Pancreas (tissue), 10 donors: ENCODE data around the gene TGFB2. TPM values are rescaled to one million over a fixed set of nuclear protein-coding genes. Genes with fewer than 3 reads are reported as not detected.

Source experiments
- ATAC-seq, 4 donors: fragments of 200-7000 bp; cut with Tn5 transposase; one replicate each; pipeline versions ENCODE4 v1.8.0 to v1.9.1; 2020; ENCODE audit warnings: mild to moderate bottlenecking in 4 of 4, moderate library complexity in 4 of 4
- DNase-seq, 6 donors: peaks; one replicate each; pipeline ENCODE4 v3.0.0-alpha.2; 2020
- FAIRE-seq: peaks from 2 replicates; lab custom pipeline; 2012; peaks lifted over from hg19 to GRCh38; lab: Jason Lieb, UNC
- H3K27ac ChIP-seq, 4 donors: fragments of 200-600 bp; sonication (generic); 1 replicate in 3 of 4; 2 replicates in 1 of 4; pipeline versions ENCODE4 v1.5.0 to v1.8.0; 2020
- H3K27me3 ChIP-seq, 4 donors: fragments of 200-600 bp; one replicate each; pipeline ENCODE4 v1.8.0; 2021
- H3K36me3 ChIP-seq, 3 donors: fragments of 200-600 bp; sonication (generic) in 1 of 3; one replicate each; pipeline versions ENCODE4 v1.5.0 to v1.8.0; 2020 to 2021
- H3K4me1 ChIP-seq, 3 donors: fragments of 200-600 bp; one replicate each; pipeline ENCODE4 v1.8.0; 2021
- H3K4me3 ChIP-seq, 4 donors: fragments of 200-600 bp; sonication (generic) in 2 of 4; one replicate each; pipeline versions ENCODE4 v1.5.0 to v1.8.0; 2020 to 2021
- H3K9me3 ChIP-seq, 4 donors: fragments of 200-600 bp; one replicate each; pipeline ENCODE4 v1.8.0; 2021
- WGBS, 2 donors: extraction: QIAGEN DNeasy Blood & Tissue Kit; methylation state at CpG; one replicate each; pipeline ENCODE4 v1.1.7; 2013; 5-methylcytosine and 5-hydroxymethylcytosine counted together
- intact Hi-C, 3 donors: fragments of 100-400 bp; cut with DNase I; formaldehyde crosslinking; loops; one replicate each; pipeline versions ENCODE4 v1.11.1 to v1.14.2; 2022
- polyA plus RNA-seq, 2 donors: library from polyadenylated mRNA; stranded (reverse); fragments of 200-250 nt; gene quantifications; one replicate each; pipeline ENCODE4 v1.2.3, GENCODE V29; 2013
- total RNA-seq, 6 donors: library from RNA; stranded (reverse); fragmentation: NEBNext Ultra II Directional in 4 of 6; extraction: Animal tissue kit (Norgen Biotek cat#: 25700) in 4 of 6; gene quantifications; one replicate each; pipeline versions ENCODE4 v1.2.1 to v1.2.4, GENCODE V29; 2021 to 2023
- TF ChIP-seq, protein P1 (sequence below), 4 donors: fragments of 200-600 bp; sonication (generic) in 3 of 4; IDR thresholded peaks; one replicate each; pipeline versions ENCODE4 v1.5.0 to v1.8.0; 2021; ENCODE audit warnings: antibody characterized with exemption in 4 of 4
- donor health status: healthy with polysubstance abuse.
- donor health status: DM: no; HTN: no; CAD: no; lungs with moderate emphysema.
- donor health status: DM: no; HTN: no; CAD: no.
- donor health status: control.
- donor health status: control.
- donor health status: Bipolar disorder and iron deficiency.
- donor health status: DM: yes; HTN: yes; CAD: no.
- donor health status: DM: no; HTN: no; CAD: no.
- donor health status: DM: no; HTN: no; CAD: no.
- donor health status: DM: yes; HTN: yes; CAD: no.

TGFB2 gene
- total and polyA plus RNA-seq, 8 donors: 1.6 to 20.3 (median 2.9) TPM

DNA sequence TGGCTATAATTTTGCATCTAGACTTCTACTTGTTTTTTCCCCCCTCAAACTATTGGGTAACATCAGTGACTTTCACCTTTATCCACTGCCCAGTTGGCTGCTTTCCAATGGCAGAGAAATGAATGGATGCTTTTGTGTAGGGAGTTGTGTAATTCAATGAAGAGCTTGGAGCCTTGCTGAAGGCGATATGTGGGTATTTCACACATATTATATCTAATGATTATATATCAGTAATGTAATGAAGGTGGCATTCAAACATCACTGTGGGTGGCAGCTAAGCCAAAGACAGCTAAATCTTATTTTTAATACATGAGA lies 81.2 kb downstream of the TGFB2 start:
- intact Hi-C loops: no loop called here
- ATAC-seq: peak in 3 of 4 donors; percentile 43 to 70 (median 63)
- no peaks in the 10 kb centered on the region for H3K36me3 ChIP-seq
- H3K4me3 ChIP-seq: no peak overlapping the region
- TF ChIP-seq, protein P1, sequence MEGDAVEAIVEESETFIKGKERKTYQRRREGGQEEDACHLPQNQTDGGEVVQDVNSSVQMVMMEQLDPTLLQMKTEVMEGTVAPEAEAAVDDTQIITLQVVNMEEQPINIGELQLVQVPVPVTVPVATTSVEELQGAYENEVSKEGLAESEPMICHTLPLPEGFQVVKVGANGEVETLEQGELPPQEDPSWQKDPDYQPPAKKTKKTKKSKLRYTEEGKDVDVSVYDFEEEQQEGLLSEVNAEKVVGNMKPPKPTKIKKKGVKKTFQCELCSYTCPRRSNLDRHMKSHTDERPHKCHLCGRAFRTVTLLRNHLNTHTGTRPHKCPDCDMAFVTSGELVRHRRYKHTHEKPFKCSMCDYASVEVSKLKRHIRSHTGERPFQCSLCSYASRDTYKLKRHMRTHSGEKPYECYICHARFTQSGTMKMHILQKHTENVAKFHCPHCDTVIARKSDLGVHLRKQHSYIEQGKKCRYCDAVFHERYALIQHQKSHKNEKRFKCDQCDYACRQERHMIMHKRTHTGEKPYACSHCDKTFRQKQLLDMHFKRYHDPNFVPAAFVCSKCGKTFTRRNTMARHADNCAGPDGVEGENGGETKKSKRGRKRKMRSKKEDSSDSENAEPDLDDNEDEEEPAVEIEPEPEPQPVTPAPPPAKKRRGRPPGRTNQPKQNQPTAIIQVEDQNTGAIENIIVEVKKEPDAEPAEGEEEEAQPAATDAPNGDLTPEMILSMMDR (IDR thresholded peaks at IDR 0.05): no peak
- DNase-seq: peak in 2 of 6 donors; percentile 30 to 37
- no peak for FAIRE-seq
- H3K27me3 ChIP-seq: no peaks in the 10 kb centered on the region
- WGBS, 2 donors: 45 to 46% methylated on average over 1 of the region's 1 CpG
- peaks cover 0 to 4% (median 0%) of the 10 kb centered on the region in 3 donors for H3K4me1 ChIP-seq
- peak overlapping the region in 1 of 4 donors; percentile 24 for H3K27ac ChIP-seq
- no peaks in the 10 kb centered on the region for H3K9me3 ChIP-seq

DNA sequence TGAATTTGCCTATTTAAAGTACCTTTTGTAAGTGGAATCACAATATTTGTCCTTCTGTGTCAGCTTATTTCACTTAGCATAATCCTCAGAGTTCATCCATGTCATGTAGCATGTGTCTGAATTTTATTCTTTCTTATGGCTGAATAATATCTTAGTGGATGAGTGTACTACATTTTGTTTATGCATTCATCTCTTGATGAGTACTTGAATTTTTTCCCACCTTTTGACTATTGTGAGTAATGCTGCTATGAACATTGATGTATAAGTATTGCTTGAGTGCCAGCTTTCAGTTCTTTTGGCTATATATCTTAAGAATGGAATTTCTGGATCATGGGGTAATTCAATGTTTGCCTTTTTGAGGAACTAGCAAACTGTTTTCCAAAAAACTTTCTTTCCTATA lies 84.2 kb downstream of the TGFB2 start:
- intact Hi-C loops: no loop called here
- Histone ChIP-seq H3K36me3 (no peaks in the 10 kb centered on the region), H3K27ac (no peak overlapping the region), H3K27me3 (no peaks in the 10 kb centered on the region), H3K4me3 (no peak overlapping the region), H3K4me1 (peaks cover 0 to 4% (median 0%) of the 10 kb centered on the region in 3 donors), H3K9me3 (no peaks in the 10 kb centered on the region)
- ATAC-seq (no peak), DNase-seq (no peak), FAIRE-seq (no peak)
- TF ChIP-seq, protein P1 (IDR thresholded peaks at IDR 0.05): no peak

DNA sequence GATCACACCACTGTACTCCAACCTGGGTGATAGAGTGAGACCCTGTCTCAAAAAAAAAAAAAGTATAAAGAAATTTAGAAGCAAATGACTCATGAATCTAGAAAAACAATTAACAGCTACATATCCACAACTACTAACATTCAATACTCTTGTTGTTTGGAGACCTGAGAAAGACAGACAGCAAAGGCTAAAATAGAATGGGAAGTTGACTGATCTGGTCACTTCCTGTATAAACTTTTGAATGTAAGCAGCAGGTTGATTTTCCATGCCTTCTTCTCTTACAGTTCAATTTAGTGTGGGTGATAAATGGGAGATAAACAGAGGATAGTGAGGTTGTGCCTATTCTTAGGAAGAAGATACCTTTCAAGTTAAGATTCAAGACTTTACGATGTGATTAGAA lies 85.2 kb downstream of the TGFB2 start:
- Histone ChIP-seq H3K4me1 (peaks cover 0 to 4% (median 0%) of the 10 kb centered on the region in 3 donors), H3K4me3 (no peak overlapping the region), H3K27me3 (no peaks in the 10 kb centered on the region), H3K27ac (no peak overlapping the region), H3K9me3 (no peaks in the 10 kb centered on the region), H3K36me3 (no peaks in the 10 kb centered on the region)
- TF ChIP-seq, protein P1 (IDR thresholded peaks at IDR 0.05): no peak
- ATAC-seq (no peak), FAIRE-seq (no peak), DNase-seq (no peak)
- 81 to 91% methylated on average over 1 of the region's 1 CpG for WGBS, 2 donors
- intact Hi-C loops: no loop called here

DNA sequence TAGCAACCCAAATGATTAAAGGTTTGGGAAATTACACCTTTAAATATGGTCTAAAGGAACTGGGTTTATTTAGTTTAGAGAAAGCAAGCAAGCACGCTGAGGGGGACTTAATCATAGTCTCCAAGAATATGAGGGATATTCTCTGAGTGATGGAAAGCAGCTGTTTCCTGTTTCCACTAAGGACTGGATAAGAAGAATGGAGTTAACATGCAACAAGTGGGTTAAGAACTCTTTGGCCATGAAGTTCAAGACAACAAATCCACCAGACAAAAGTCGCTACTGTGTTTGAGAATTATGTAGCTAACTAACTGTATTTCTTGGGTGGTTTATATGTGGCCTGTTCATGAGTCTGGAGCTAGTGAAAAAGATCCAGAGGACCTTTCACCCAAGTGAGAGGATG lies 85.7 kb downstream of the TGFB2 start:
- Histone ChIP-seq H3K4me1 (peaks cover 0 to 4% (median 0%) of the 10 kb centered on the region in 3 donors), H3K27ac (no peak overlapping the region), H3K27me3 (no peaks in the 10 kb centered on the region), H3K4me3 (no peak overlapping the region), H3K36me3 (no peaks in the 10 kb centered on the region), H3K9me3 (no peaks in the 10 kb centered on the region)
- DNase-seq (no peak), ATAC-seq (no peak), FAIRE-seq (no peak)
- TF ChIP-seq, protein P1 (IDR thresholded peaks at IDR 0.05): no peak
- intact Hi-C loops: no loop called here
- WGBS, 2 donors: 72 to 82% methylated on average over 2 of the region's 2 CpGs

DNA sequence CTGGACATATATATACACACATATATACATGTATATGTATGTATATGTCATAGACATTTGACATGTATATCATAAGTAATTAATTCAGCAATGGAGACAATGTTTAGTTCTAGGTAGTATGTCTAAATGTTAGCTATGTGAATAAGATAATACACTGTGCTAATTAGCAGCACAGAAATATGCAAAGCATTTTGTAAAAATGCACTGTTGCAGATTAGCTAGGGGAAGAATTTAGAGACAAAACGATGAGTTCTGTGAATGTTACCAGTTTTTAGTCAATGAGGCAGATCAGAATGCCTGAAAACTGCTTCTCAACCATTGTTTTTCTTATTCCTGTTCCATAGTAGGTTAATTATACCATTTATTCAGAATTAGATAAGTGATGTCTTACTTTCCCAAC lies 86.3 kb downstream of the TGFB2 start:
- H3K9me3 ChIP-seq: no peaks in the 10 kb centered on the region
- no peak for ATAC-seq
- H3K27ac ChIP-seq: no peak overlapping the region
- intact Hi-C loops: no loop called here
- H3K4me1 ChIP-seq: peaks cover 0 to 4% (median 0%) of the 10 kb centered on the region in 3 donors
- H3K4me3 ChIP-seq: no peak overlapping the region
- FAIRE-seq: no peak
- no peak for DNase-seq
- no peaks in the 10 kb centered on the region for H3K36me3 ChIP-seq
- TF ChIP-seq, protein P1 (IDR thresholded peaks at IDR 0.05): no peak
- no peaks in the 10 kb centered on the region for H3K27me3 ChIP-seq
- WGBS, 2 donors: 55 to 57% methylated on average over 1 of the region's 1 CpG
